GM20000 (cell line): ENCODE results near the gene KCNMA1.
"Not testable (repeated sequence)": the region's sequence is repeated elsewhere in the genome, so short reads cannot be mapped to it uniquely, and the experiment has no call there.

Experiments used
- DNase-seq: peaks from one replicate; pipeline ENCODE4 v3.0.0; 2012; ENCODE audit warnings: low spot score
- TF ChIP-seq, protein P1 (sequence below): IDR thresholded peaks from 2 replicates; pipeline ENCODE4 v1.5.1; 2012; ENCODE audit warnings: mild to moderate bottlenecking, control low read depth; ENCODE audit errors: extremely low read depth, missing control alignments

The KCNMA1 gene

DNA sequence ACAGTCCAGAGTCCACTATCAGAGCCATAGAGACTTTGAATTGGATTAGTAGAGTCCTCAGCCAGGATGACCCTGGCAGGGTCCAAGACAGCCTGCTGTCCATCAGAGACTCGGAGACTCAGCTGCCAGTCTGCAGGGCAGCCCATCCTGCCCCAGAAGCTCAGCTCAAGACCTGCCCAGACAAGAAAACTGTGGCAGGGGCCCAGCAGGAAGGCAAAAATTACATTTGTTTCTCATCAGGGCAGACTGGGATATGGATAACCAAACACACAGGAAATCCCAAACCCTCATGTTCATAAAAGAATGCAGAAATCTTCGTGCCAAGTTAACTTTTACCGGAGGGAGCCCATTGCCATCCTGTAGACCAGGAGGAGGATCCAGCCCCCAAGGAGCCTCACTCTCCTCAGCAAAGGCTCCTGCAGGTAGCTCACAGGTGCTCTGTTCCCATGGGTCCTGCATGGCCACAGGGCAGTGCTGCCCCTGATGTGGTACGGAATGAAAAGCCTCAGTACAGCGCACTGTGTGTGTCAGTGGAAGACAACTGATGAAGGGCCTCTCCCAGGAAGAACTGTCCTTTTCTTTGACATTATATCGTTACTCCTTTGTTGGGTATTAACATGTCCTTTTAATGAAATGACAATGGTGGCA, 222.2 kb downstream of the KCNMA1 start:
- TF ChIP-seq, protein P1, sequence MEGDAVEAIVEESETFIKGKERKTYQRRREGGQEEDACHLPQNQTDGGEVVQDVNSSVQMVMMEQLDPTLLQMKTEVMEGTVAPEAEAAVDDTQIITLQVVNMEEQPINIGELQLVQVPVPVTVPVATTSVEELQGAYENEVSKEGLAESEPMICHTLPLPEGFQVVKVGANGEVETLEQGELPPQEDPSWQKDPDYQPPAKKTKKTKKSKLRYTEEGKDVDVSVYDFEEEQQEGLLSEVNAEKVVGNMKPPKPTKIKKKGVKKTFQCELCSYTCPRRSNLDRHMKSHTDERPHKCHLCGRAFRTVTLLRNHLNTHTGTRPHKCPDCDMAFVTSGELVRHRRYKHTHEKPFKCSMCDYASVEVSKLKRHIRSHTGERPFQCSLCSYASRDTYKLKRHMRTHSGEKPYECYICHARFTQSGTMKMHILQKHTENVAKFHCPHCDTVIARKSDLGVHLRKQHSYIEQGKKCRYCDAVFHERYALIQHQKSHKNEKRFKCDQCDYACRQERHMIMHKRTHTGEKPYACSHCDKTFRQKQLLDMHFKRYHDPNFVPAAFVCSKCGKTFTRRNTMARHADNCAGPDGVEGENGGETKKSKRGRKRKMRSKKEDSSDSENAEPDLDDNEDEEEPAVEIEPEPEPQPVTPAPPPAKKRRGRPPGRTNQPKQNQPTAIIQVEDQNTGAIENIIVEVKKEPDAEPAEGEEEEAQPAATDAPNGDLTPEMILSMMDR = no peak
- no peak for DNase-seq

DNA sequence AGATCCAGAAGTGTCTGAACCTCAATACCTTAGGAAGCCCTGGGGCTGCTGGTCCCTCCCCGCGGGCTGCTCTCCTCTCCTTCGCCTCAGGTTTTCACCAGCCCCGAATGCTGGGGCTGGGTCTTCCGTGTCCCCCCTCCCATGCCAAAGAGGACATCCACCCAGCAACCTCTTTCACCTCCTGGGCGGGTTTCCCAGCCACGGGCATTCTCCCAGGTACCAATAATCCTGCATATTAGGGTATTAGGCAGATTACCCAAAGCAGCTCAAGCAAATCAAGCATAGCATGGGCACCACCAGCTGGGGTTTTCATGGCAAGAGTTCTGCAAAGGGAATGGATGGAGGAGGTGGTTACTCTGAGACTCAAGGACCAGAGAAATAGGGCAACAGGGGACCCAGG, 224.4 kb downstream of the KCNMA1 start:
- TF ChIP-seq, protein P1 = no peak
- DNase-seq = no peak

DNA sequence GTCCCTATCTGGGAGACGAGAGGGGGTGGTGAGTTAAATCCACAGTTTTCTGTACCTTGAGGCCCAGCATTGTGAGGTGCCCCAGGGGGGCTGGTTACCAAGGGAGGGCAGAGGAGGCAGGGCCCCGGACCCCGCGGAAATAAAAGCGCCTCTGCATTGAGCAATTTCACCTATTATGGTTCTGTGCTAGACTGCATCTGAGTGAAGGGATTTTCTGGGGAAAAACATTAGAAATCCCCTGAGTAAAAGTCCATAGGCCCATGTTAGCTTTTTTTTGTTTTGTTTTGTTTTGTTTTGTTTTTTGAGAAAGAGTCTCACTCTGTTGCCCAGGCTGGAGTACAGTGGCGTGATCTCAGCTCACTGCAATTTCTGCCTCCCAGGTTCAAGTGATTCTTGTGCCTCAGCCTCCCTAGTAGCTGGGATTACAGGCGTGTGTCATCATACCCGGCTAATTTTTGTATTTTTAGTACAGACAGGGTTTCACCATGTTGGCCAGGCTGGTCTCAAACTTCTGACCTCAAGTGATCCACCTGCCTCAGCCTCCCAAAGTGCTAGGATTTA, 225.0 kb downstream of the KCNMA1 start:
- not testable (repeated sequence) for DNase-seq

DNA sequence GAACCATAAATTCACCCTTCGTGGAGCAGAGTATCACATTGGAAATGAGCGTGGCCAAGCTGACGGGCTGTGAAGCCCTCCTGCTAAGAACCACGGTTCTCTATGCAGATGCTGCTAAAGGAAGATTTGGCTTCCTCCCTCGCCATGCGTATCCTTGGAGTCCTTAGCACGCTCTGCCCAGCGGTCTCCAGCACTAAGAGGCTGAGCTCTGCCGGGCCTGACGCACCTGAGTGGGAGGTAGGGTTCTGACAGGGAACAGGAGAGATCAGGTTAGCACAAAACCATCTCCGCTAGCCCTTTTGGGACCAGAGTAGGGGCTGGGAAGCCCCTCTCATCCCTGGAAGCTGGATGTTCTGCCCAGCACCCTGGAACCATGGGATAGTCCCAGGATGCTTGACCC, 225.8 kb downstream of the KCNMA1 start:
- no peak for DNase-seq
- TF ChIP-seq, protein P1 = no peak

DNA sequence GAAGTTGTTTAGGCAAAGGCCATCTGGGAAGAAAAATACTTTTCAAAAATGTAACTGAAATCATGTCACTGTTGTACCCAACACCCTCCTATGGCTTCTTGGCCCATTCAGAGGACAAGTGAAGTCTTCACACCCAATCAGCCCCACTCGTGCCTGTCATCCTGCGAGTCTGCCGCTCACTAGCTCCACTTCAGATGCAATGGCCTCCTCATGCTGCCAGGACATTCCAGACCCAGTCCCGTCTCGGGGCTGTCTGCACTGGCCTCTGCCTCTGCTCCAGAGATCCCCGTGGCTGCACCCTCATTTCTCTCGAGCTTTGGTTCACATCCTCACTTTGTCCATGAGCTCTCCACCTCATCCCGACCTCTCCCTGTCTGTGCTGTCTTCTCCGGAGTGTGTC, 227.1 kb downstream of the KCNMA1 start:
- DNase-seq = no peak
- TF ChIP-seq, protein P1 = no peak

DNA sequence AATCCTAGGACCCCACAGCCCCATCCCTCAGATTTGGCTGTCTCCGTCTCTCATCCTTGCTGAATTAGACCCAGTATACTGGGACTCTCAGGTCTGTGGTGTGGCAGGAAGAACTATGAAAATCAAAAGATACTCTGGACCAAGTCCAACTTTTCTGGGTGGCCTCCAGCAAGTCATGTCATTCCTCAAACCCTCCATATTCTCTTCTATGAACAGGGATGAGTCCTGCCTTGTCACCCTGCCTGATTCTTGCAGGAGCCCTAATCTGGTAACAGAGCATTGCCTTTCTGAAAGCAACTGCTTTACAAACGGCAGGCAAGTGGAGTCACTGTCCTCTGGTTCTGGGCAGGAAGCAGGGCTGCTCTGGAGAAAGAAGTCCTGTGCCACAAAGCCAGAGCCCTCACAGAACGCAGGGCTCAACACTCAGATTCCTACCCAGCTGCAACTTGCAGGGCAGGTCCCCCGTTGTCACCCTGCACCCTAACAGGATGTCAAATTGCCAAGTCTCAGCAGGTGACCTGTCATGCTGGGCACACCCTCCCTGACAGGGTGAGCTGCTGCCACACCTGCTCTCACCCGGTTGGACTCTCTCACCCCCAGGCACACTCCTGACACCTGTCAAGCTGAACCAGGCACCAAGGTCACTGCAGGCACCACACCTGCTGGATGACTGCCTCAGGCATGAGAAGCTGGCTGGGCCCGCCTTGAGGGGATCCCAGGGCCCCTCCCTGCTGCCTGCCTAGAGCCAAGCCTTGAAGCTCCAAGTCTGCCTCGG, 227.7 kb downstream of the KCNMA1 start:
- TF ChIP-seq, protein P1 = no peak
- no peak for DNase-seq

DNA sequence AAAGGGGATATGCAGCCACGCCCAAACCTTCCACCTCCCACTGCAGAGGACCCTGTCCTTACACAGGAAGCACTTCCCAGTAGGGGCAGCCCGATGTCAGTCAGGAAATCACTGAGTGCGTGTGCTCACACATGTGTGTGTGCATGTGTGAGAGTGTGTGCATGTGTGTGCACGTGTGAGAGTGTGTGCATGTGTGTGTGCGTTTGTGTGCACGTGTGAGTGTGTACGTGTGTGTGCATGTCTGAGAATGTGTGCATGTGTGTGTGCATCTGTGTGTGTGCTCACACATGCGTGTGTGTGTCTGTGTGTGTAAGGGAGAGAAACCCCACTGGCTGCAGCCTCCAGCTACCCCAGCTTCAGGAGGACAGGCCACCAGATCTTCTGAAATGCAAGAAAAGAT, 229.3 kb downstream of the KCNMA1 start:
- no peak for DNase-seq
- TF ChIP-seq, protein P1 = no peak
